ENCODE measurements around the gene ATE1.

GRCh38 chr10:121831237-121831636 lies 96.6 kb downstream of the ATE1 start:
- TF ChIP-seq CTCF (IDR thresholded peaks at IDR 0.05) (no peak), POLR2A (IDR thresholded peaks at IDR 0.05) (no peak)

All from breast epithelium (tissue), 3 donors.